HEK293 (cell line): ENCODE measurements around the gene CLK2.

Experiments
- GLIS1 ChIP-seq: fragments of 450-650 bp; formaldehyde crosslinking; IDR thresholded peaks from 2 replicates; pipeline ENCODE4 v1.5.1; 2016; ENCODE audit warnings: missing biosample characterization, missing genetic modification characterization
- WT1 ChIP-seq: fragments of 450-650 bp; formaldehyde crosslinking; IDR thresholded peaks from 2 replicates; pipeline ENCODE4 v1.5.1; 2016; ENCODE audit warnings: missing biosample characterization, missing genetic modification characterization
- YY2 ChIP-seq: fragments of 450-650 bp; formaldehyde crosslinking; IDR thresholded peaks from 2 replicates; pipeline ENCODE4 v1.5.1; 2016; ENCODE audit warnings: missing biosample characterization, missing genetic modification characterization
- ZBTB20 ChIP-seq: fragments of 450-650 bp; formaldehyde crosslinking; IDR thresholded peaks from 2 replicates; pipeline ENCODE4 v1.5.1; 2016; ENCODE audit warnings: missing biosample characterization, missing genetic modification characterization
- ZBTB8A ChIP-seq: fragments of 450-650 bp; formaldehyde crosslinking; IDR thresholded peaks from 2 replicates; pipeline ENCODE4 v1.5.1; 2016; ENCODE audit warnings: missing biosample characterization, missing genetic modification characterization
- ZFP69B ChIP-seq: fragments of 450-650 bp; formaldehyde crosslinking; IDR thresholded peaks from 2 replicates; pipeline ENCODE4 v1.5.1; 2016; ENCODE audit warnings: missing biosample characterization, missing genetic modification characterization
- ZNF157 ChIP-seq: fragments of 450-650 bp; formaldehyde crosslinking; IDR thresholded peaks from 2 replicates; pipeline ENCODE4 v1.5.1; 2016; ENCODE audit warnings: missing biosample characterization, missing genetic modification characterization
- ZNF202 ChIP-seq: fragments of 450-650 bp; formaldehyde crosslinking; IDR thresholded peaks from 2 replicates; pipeline ENCODE4 v1.5.1; 2016; ENCODE audit warnings: missing biosample characterization, missing genetic modification characterization, borderline replicate concordance
- ZNF274 ChIP-seq, 2 experiments: fragments of 200-500 bp in 1 of 2; fragments of 450-650 bp in 1 of 2; sonication (Bioruptor generic) in 1 of 2; formaldehyde crosslinking in 1 of 2; IDR thresholded peaks; 2 replicates each; pipeline versions ENCODE4 v1.5.1 to v1.6.1; 2014 to 2016; ENCODE audit warnings: borderline replicate concordance in 1 of 2, inconsistent platforms in 1 of 2, low read length in 1 of 2, missing biosample characterization in 1 of 2, missing genetic modification characterization in 1 of 2
- ZNF335 ChIP-seq: fragments of 450-650 bp; formaldehyde crosslinking; conservative IDR thresholded peaks from 2 replicates; pipeline ENCODE4 v1.5.1; 2016; ENCODE audit warnings: missing biosample characterization, missing genetic modification characterization
- ZNF350 ChIP-seq: fragments of 450-650 bp; formaldehyde crosslinking; IDR thresholded peaks from 2 replicates; pipeline ENCODE4 v1.5.0; 2017; ENCODE audit warnings: missing biosample characterization, mild to moderate bottlenecking, missing genetic modification characterization
- ZNF394 ChIP-seq: fragments of 450-650 bp; formaldehyde crosslinking; IDR thresholded peaks from 2 replicates; pipeline ENCODE4 v1.5.1; 2016; ENCODE audit warnings: missing biosample characterization, missing genetic modification characterization, mild to moderate bottlenecking, moderate library complexity, borderline replicate concordance
- ZNF423 ChIP-seq: fragments of 450-650 bp; formaldehyde crosslinking; IDR thresholded peaks from 2 replicates; pipeline ENCODE4 v1.5.1; 2016; ENCODE audit warnings: missing biosample characterization, missing genetic modification characterization
- ZNF433 ChIP-seq: fragments of 450-650 bp; formaldehyde crosslinking; IDR thresholded peaks from 2 replicates; pipeline ENCODE4 v1.5.1; 2016; ENCODE audit warnings: missing biosample characterization, missing genetic modification characterization, low read depth
- ZNF48 ChIP-seq: fragments of 450-650 bp; formaldehyde crosslinking; IDR thresholded peaks from 2 replicates; pipeline ENCODE4 v1.5.1; 2016; ENCODE audit warnings: missing biosample characterization, missing genetic modification characterization
- ZNF510 ChIP-seq: fragments of 450-650 bp; formaldehyde crosslinking; IDR thresholded peaks from 2 replicates; pipeline ENCODE4 v1.5.1; 2018; ENCODE audit warnings: mild to moderate bottlenecking, missing genetic modification characterization, missing biosample characterization; ENCODE audit not compliant: insufficient replicate concordance
- ZNF558 ChIP-seq: fragments of 450-650 bp; formaldehyde crosslinking; IDR thresholded peaks from 2 replicates; pipeline ENCODE4 v1.5.1; 2016; ENCODE audit warnings: missing biosample characterization, missing genetic modification characterization
- ZNF629 ChIP-seq: fragments of 450-650 bp; formaldehyde crosslinking; IDR thresholded peaks from 2 replicates; pipeline ENCODE4 v1.5.1; 2017; ENCODE audit warnings: missing biosample characterization, missing genetic modification characterization
- ZNF701 ChIP-seq: fragments of 450-650 bp; formaldehyde crosslinking; IDR thresholded peaks from 2 replicates; pipeline ENCODE4 v1.5.1; 2016; ENCODE audit warnings: missing biosample characterization, missing genetic modification characterization
- ZNF777 ChIP-seq: fragments of 450-650 bp; formaldehyde crosslinking; IDR thresholded peaks from 2 replicates; pipeline ENCODE4 v1.5.1; 2017; ENCODE audit warnings: missing biosample characterization, missing genetic modification characterization, borderline replicate concordance
- ZNF792 ChIP-seq: fragments of 450-650 bp; formaldehyde crosslinking; IDR thresholded peaks from 2 replicates; pipeline ENCODE4 v1.5.1; 2016; ENCODE audit warnings: missing biosample characterization, missing genetic modification characterization
- ZNF843 ChIP-seq: fragments of 450-650 bp; formaldehyde crosslinking; IDR thresholded peaks from 2 replicates; pipeline ENCODE4 v1.5.1; 2016; ENCODE audit warnings: missing biosample characterization, missing genetic modification characterization
- ZSCAN23 ChIP-seq: fragments of 450-650 bp; formaldehyde crosslinking; IDR thresholded peaks from 2 replicates; pipeline ENCODE4 v1.5.1; 2016; ENCODE audit warnings: missing biosample characterization, missing genetic modification characterization
- ZSCAN30 ChIP-seq: fragments of 450-650 bp; IDR thresholded peaks from 2 replicates; pipeline ENCODE4 v1.5.1; 2018; ENCODE audit warnings: missing biosample characterization, mild to moderate bottlenecking, missing genetic modification characterization, moderate library complexity
- TF ChIP-seq, protein P1 (sequence below): fragments of 450-650 bp; formaldehyde crosslinking; IDR thresholded peaks from 2 replicates; pipeline ENCODE4 v1.5.1; 2016; ENCODE audit warnings: missing biosample characterization, missing genetic modification characterization
- TF ChIP-seq, protein P2 (sequence below): fragments of 450-650 bp; formaldehyde crosslinking; optimal IDR thresholded peaks from 2 replicates; pipeline ENCODE3; 2016; ENCODE audit warnings: missing biosample characterization, mild to moderate bottlenecking, missing genetic modification characterization
- TF ChIP-seq, protein P3 (sequence below): fragments of 450-650 bp; formaldehyde crosslinking; IDR thresholded peaks from 2 replicates; pipeline ENCODE4 v1.5.1; 2016; ENCODE audit warnings: missing biosample characterization, missing genetic modification characterization
- TF ChIP-seq, protein P4 (sequence below): fragments of 450-650 bp; formaldehyde crosslinking; IDR thresholded peaks from 2 replicates; pipeline ENCODE4 v1.5.1; 2016; ENCODE audit warnings: missing biosample characterization, missing genetic modification characterization
- TF ChIP-seq, protein P5 (sequence below): fragments of 450-650 bp; formaldehyde crosslinking; IDR thresholded peaks from 2 replicates; pipeline ENCODE4 v1.5.1; 2016; ENCODE audit warnings: missing biosample characterization, missing genetic modification characterization
- TF ChIP-seq, protein P6 (sequence below): fragments of 450-650 bp; formaldehyde crosslinking; IDR thresholded peaks from 2 replicates; pipeline ENCODE4 v1.5.1; 2017; ENCODE audit warnings: missing biosample characterization, mild to moderate bottlenecking, missing genetic modification characterization, moderate library complexity

CLK2 gene

DNA sequence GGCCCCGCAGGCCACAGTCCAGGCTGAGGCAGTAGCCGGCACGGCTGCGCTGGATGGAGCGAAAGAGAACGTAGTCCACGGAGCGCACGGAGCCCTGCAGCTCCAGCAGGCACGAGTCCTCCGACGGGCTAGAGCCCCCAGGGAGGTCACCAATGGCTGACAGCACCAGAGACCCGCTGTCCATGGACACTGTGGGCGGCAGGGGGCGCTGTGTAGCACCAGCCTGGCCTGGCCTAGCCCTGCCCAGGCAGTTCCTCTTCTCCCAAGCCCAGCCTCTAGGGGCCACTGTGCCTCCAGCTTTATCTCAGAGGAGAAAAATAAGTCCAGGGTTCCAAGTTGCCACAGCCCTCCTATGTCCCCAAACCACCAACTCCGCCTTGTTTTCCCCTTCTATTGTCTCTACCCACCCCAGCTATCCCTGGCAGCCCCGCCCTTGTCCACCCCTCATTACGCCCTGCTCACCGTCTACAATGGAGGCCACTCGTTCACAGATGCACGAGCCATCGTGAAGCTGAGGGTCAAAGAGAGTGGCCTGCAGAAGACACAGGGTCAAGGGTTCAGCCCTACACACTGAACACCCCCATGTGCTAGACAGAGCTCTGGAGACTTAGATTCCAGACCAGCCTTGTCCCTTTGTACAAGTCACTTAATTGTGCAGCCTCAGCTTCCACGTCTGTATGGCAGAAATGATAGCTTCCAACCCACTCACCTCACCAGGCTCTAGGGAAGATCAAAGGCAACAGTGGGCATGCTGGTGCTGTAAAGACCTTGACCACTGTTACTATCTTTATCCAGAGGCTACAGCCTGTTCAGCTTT lies 22.5 kb downstream of the CLK2 start (continued):
- TF ChIP-seq ZNF335, result peak; percentile 51; the same call in 1 of the 2 replicates
- TF ChIP-seq ZNF394 (tag by site-specific recombination), result no peak
- no peak for TF ChIP-seq ZNF558 (tag by site-specific recombination)
- TF ChIP-seq, protein P1, sequence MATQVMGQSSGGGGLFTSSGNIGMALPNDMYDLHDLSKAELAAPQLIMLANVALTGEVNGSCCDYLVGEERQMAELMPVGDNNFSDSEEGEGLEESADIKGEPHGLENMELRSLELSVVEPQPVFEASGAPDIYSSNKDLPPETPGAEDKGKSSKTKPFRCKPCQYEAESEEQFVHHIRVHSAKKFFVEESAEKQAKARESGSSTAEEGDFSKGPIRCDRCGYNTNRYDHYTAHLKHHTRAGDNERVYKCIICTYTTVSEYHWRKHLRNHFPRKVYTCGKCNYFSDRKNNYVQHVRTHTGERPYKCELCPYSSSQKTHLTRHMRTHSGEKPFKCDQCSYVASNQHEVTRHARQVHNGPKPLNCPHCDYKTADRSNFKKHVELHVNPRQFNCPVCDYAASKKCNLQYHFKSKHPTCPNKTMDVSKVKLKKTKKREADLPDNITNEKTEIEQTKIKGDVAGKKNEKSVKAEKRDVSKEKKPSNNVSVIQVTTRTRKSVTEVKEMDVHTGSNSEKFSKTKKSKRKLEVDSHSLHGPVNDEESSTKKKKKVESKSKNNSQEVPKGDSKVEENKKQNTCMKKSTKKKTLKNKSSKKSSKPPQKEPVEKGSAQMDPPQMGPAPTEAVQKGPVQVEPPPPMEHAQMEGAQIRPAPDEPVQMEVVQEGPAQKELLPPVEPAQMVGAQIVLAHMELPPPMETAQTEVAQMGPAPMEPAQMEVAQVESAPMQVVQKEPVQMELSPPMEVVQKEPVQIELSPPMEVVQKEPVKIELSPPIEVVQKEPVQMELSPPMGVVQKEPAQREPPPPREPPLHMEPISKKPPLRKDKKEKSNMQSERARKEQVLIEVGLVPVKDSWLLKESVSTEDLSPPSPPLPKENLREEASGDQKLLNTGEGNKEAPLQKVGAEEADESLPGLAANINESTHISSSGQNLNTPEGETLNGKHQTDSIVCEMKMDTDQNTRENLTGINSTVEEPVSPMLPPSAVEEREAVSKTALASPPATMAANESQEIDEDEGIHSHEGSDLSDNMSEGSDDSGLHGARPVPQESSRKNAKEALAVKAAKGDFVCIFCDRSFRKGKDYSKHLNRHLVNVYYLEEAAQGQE (tag by site-specific recombination), result peak; percentile 52; the same call in 1 of the 2 replicates
- TF ChIP-seq, protein P2, sequence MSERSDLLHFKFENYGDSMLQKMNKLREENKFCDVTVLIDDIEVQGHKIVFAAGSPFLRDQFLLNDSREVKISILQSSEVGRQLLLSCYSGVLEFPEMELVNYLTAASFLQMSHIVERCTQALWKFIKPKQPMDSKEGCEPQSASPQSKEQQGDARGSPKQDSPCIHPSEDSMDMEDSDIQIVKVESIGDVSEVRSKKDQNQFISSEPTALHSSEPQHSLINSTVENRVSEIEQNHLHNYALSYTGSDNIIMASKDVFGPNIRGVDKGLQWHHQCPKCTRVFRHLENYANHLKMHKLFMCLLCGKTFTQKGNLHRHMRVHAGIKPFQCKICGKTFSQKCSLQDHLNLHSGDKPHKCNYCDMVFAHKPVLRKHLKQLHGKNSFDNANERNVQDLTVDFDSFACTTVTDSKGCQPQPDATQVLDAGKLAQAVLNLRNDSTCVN (tag by site-specific recombination), result peak; percentile 24
- peak; percentile 35; the same call in 1 of the 2 replicates for TF ChIP-seq ZSCAN23 (tag by site-specific recombination)
- TF ChIP-seq, protein P3, sequence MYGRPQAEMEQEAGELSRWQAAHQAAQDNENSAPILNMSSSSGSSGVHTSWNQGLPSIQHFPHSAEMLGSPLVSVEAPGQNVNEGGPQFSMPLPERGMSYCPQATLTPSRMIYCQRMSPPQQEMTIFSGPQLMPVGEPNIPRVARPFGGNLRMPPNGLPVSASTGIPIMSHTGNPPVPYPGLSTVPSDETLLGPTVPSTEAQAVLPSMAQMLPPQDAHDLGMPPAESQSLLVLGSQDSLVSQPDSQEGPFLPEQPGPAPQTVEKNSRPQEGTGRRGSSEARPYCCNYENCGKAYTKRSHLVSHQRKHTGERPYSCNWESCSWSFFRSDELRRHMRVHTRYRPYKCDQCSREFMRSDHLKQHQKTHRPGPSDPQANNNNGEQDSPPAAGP (tag by site-specific recombination), result peak; percentile 80
- TF ChIP-seq ZNF202 (tag by site-specific recombination), result no peak
- peak; percentile 75 for TF ChIP-seq ZBTB8A
- peak; percentile 60 for TF ChIP-seq ZNF629 (tag by site-specific recombination)
- TF ChIP-seq ZNF48, result no peak
- TF ChIP-seq YY2 (tag by site-specific recombination), result peak; percentile 63; the same call in 1 of the 2 replicates
- no peak for TF ChIP-seq ZNF423 (tag by site-specific recombination)
- peak; percentile 57; the same call in 1 of the 2 replicates for TF ChIP-seq GLIS1 (tag by site-specific recombination)
- TF ChIP-seq ZNF510 (tag by site-specific recombination), result no peak
- TF ChIP-seq, protein P4, sequence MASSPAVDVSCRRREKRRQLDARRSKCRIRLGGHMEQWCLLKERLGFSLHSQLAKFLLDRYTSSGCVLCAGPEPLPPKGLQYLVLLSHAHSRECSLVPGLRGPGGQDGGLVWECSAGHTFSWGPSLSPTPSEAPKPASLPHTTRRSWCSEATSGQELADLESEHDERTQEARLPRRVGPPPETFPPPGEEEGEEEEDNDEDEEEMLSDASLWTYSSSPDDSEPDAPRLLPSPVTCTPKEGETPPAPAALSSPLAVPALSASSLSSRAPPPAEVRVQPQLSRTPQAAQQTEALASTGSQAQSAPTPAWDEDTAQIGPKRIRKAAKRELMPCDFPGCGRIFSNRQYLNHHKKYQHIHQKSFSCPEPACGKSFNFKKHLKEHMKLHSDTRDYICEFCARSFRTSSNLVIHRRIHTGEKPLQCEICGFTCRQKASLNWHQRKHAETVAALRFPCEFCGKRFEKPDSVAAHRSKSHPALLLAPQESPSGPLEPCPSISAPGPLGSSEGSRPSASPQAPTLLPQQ (tag by site-specific recombination), result peak; percentile 65
- TF ChIP-seq ZNF433, result no peak
- TF ChIP-seq ZFP69B (tag by site-specific recombination), result 0 out of 2 replicates have a peak, but pooled peaks have one; percentile 47
- no peak for TF ChIP-seq ZNF701 (tag by site-specific recombination)
- no peak for TF ChIP-seq WT1 (tag by site-specific recombination)
- no peak for TF ChIP-seq ZNF792
- TF ChIP-seq ZNF777 (tag by site-specific recombination), result no peak
- peak; percentile 88 for TF ChIP-seq ZSCAN30 (tag by site-specific recombination)
- no peak for TF ChIP-seq ZNF350 (tag by site-specific recombination)
- TF ChIP-seq, protein P5, sequence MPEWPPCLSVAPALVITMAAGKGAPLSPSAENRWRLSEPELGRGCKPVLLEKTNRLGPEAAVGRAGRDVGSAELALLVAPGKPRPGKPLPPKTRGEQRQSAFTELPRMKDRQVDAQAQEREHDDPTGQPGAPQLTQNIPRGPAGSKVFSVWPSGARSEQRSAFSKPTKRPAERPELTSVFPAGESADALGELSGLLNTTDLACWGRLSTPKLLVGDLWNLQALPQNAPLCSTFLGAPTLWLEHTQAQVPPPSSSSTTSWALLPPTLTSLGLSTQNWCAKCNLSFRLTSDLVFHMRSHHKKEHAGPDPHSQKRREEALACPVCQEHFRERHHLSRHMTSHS, result no peak
- TF ChIP-seq, protein P6, sequence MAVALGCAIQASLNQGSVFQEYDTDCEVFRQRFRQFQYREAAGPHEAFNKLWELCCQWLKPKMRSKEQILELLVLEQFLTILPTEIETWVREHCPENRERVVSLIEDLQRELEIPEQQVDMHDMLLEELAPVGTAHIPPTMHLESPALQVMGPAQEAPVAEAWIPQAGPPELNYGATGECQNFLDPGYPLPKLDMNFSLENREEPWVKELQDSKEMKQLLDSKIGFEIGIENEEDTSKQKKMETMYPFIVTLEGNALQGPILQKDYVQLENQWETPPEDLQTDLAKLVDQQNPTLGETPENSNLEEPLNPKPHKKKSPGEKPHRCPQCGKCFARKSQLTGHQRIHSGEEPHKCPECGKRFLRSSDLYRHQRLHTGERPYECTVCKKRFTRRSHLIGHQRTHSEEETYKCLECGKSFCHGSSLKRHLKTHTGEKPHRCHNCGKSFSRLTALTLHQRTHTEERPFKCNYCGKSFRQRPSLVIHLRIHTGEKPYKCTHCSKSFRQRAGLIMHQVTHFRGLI (tag by site-specific recombination), result no peak
- TF ChIP-seq ZNF843 (tag by site-specific recombination), result no peak
- peak; percentile 90 for TF ChIP-seq ZBTB20 (tag by site-specific recombination)
- no peak for TF ChIP-seq ZNF274 (IDR thresholded peaks at IDR 0.05; ENCODE audit: low read length)
- TF ChIP-seq ZNF274 (tag by site-specific recombination; IDR thresholded peaks at IDR 0.05; ENCODE audit: borderline replicate concordance), result no peak
- no peak for TF ChIP-seq ZNF157 (tag by site-specific recombination)
